Stimulated activated naive CD8-positive, alpha-beta T cell treated with anti-CD3 and anti-CD28 coated beads, Interleukin-15, Interleukin-2, amounts not matched to agents 100 U/mL and 50 U/mL, for 24 hours (primary cell): ENCODE results near the gene INSYN1.
"Not testable (repeated sequence)": the region's sequence is repeated elsewhere in the genome, so short reads cannot be mapped to it uniquely, and the experiment has no call there.

Source experiments
- ATAC-seq: fragments of 150-1000 bp; cut with Tn5 transposase; one replicate; pipeline ENCODE4 v1.10.0; 2021
- DNase-seq: peaks from one replicate; pipeline ENCODE4 v3.0.0; 2021

INSYN1 gene

DNA sequence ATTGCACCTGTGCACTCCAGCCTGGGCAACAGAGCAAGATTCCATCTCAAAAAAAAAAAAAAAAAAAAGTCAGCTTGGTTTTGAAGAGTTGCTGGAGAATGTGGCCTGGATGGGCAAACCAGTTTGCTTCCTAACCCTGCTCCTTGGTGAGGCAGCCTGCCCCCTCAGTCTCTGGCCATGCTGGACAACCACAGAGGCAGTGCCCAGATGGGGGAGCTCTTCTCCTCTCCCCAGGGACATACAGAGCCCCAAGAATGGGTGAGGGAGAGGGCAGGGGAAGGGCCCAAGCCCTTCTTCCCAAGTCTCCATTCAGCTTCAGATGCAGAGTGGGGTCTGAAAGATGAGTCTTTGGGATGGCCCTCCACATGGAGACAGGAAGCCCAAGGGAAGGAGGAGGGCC lies 41.0 kb downstream of the INSYN1 start:
- ATAC-seq: no peak
- DNase-seq: no peak

DNA sequence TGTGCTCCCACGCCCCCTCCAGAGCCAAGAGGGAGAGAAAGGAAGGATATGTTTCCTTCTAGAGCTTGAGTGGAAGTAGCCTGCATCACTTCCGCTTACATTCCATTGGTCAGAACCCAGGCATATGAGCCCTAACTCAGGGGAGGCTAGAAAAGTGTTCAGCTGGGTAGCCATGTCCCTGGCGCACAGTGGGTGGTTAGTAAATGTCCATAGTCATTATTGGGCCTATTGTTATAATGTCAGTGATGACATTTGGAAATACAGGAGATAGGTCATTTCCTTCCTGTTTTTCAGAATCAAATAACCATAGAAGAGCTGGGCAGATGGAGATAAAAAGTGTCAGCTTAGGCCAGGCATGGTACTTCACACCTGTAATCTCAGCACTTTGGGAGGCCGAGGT lies 41.6 kb downstream of the INSYN1 start:
- ATAC-seq (no peak), DNase-seq (no peak)

DNA sequence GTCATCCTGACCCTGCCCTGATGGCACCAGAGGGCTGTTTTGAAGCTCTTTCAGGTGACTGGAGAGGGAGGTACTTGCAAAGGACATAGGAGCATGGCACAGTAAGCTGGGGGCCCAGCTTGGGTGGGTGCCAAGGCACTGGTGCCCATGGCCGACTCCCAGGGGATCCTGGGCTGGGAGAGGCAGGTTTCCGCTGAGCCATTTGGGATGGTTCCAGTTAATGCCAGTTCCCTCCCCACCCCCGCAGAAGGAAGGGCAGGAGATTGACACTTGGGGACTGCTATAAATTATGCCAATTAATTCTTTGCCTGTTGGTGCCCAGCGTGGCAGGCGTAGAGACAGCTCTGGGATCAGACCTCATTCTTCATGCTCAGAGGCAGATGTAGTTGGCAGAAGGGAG lies 42.8 kb downstream of the INSYN1 start:
- DNase-seq (no peak), ATAC-seq (no peak)

DNA sequence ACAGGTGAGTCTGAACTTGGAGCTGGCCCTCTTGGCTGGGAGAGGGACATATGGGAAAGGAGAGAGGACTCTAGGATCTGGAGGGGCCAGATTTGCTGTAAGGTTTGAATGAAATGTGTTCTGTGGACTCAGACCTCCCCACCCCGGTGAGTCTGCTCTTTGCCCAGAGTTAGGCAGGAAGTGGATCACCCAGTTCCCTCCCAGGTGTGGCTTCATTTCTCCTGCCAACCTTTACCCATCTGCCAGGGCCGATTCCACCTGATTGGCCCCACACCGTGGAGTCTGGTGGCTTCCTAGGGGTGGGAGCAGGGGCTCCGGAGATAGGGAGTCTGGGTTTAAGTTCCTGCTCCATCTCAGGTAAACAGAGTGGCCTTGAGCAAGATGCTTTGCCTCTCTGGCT lies 43.5 kb downstream of the INSYN1 start:
- no peak for DNase-seq
- ATAC-seq: no peak

DNA sequence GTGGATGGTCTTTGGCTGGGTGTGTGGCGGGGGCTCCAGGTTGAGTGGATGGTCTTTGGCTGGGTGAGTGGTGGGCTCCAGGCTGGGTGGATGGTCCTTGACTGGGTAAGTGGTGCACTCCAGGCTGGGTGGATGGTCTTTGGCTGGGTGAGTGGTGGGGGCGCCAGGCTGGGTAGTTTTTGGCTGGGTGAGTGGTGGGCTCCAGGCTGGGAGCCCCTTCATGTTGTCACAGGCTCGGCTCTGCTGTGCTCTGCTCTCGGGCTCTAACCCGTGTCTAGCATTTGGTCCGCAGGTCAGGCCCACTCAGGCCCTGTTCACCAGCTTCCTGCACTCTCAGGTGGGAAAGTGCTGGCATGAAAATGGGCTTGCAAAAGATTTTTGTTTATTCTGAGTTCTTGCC lies 43.9 kb downstream of the INSYN1 start:
- ATAC-seq: no peak
- DNase-seq: no peak

DNA sequence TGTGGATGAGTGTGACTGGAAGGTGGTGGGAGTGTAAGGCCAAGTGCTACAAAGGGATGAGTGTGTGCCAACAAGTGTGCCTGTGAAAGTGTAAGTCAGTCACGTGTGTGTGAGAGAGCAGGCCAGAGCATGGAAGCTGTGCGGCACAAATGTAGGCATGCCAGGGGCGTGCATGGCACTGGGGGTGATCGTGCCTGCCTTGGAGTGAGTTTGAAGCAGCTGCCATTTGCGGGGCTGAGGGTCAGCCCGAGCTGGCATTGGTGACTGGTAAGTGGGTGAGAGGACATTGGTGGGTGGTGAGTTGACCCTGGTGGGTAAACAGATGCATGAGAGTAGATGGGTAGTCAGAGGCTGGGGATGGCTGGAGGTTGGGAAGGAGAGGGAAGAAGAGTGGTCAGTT lies 44.5 kb downstream of the INSYN1 start:
- ATAC-seq (no peak), DNase-seq (no peak)

DNA sequence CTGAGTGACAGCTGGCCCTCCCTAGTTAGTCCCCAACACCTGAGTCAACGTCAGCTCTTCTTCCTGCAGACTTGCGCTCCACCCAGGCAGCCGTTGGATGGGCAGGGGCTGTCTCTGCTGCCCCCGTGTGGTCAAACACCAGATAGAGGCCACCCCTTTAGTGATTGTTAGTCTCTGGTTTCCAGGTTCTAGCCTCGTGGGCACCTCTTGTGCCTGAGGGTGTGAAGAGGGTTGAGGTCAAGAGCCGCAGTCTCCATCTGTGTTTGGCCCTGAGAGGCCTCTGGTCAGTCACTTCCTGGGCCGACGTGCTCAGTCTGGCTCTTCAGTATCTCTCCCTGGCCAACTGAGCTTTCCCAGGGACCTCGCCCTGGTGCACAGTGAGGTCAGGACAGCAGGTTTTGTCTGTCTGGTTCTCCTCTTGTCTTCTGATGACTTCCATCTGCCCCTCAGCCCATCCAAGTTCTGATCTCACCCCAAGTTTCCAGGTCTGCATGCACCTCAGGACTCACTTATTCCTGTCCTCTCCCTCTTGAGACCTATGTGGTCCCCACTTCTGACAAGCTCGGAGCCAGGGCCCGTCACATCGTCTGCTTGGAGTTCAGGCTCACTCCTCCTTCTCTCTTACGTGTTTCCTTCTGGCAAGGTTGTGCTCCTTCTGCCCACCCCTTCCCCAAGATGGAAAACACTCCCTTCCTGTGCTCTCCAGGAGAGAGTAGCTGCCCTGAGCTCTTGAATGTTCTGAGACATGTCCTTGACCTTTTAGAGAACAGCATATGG lies 48.1 kb downstream of the INSYN1 start:
- peak; percentile 75 for DNase-seq

DNA sequence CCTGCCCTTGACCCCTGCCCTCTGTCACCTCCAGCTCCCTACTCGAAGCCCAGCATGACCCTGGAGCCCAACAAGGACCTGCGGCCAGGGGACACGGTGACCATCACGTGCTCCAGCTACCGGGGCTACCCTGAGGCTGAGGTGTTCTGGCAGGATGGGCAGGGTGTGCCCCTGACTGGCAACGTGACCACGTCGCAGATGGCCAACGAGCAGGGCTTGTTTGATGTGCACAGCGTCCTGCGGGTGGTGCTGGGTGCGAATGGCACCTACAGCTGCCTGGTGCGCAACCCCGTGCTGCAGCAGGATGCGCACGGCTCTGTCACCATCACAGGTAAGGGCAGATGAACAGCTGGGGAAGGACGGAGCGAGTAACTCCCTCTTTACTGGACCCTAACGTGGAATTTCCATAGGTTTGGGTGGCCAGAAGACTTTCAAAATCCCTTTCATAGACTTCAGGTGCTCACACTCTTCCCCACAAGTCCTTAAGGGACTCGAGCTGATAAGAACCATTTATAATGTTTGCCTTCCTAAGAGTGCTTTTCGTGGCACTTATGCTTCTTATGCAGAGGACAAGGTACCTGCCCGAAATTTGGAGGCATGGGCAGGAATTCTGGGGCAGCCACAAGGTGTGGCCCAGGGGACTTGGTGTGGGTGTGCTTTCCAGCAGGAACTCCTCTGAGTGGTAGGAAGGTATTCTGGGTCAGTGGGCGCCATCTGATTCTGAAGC lies 48.8 kb downstream of the INSYN1 start:
- not testable (repeated sequence) for DNase-seq, ATAC-seq

More for the DNA sequence above, 48.1 kb downstream of the INSYN1 start:
- ATAC-seq: peak; percentile 62

DNA sequence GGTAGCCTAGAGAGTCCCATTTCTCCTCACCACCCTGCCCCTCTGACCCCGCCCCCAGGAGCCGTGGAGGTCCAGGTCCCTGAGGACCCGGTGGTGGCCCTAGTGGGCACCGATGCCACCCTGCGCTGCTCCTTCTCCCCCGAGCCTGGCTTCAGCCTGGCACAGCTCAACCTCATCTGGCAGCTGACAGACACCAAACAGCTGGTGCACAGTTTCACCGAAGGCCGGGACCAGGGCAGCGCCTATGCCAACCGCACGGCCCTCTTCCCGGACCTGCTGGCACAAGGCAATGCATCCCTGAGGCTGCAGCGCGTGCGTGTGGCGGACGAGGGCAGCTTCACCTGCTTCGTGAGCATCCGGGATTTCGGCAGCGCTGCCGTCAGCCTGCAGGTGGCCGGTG lies 49.5 kb downstream of the INSYN1 start:
- not testable (repeated sequence) for DNase-seq, ATAC-seq

DNA sequence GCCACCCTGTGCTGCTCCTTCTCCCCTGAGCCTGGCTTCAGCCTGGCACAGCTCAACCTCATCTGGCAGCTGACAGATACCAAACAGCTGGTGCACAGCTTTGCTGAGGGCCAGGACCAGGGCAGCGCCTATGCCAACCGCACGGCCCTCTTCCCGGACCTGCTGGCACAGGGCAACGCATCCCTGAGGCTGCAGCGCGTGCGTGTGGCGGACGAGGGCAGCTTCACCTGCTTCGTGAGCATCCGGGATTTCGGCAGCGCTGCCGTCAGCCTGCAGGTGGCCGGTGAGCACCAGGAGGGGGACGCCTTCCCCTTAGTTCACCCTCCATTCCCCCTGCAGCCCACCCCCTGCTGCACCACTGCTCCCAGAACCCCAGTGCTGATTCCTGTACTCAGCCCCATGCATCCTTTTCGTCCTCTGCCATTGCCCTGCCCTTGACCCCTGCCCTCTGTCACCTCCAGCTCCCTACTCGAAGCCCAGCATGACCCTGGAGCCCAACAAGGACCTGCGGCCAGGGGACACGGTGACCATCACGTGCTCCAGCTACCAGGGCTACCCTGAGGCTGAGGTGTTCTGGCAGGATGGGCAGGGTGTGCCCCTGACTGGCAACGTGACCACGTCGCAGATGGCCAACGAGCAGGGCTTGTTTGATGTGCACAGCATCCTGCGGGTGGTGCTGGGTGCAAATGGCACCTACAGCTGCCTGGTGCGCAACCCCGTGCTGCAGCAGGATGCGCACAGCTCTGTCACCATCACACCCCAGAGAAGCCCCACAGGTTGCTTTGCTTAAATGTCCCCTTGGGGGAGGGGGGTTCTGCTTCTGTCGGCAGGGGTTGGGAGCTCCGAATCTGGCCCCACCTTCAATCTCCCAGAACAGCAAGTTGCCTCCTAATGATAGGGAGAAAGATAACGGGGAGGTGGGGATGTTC lies 50.6 kb downstream of the INSYN1 start:
- ATAC-seq, DNase-seq: not testable (repeated sequence)

DNA sequence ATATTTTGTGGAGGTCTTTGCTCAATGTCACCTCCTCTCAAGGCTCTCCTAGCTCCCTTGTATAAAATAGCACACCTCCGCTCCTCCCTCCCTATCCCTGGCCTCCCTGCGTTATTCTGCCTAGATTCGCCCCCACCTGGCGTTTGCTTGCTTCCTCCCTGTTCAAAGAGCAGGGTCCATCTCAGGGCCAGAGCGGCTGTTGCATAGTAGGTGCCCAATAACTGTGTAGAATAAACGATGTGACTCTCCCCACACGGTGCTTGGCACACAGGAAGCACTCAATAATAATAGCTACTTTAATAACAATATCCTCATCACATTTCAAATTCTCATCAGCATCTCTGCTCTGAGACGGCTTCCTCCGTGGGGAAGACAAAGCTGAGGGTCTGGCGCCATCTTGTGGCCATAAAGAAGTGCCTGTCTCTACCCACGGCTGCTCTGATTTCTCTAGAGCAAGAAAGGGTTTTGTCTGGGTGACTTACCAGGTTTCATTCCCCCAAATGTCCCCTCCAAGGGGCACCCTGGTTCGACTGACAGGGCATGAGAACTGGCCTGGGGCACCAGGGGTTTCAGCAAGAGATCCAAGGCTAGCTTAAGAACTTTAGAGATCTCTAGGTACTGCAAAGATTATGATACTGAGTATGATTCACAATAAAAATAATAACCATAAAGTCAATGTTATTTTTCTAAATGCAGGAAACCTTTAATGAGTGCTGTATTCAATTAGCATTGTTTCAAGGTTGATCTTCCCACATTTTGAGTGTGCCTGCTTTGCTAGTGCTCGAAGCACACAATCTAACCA lies 52.9 kb downstream of the INSYN1 start:
- DNase-seq (peak; percentile 74), ATAC-seq (peak; percentile 44)

DNA sequence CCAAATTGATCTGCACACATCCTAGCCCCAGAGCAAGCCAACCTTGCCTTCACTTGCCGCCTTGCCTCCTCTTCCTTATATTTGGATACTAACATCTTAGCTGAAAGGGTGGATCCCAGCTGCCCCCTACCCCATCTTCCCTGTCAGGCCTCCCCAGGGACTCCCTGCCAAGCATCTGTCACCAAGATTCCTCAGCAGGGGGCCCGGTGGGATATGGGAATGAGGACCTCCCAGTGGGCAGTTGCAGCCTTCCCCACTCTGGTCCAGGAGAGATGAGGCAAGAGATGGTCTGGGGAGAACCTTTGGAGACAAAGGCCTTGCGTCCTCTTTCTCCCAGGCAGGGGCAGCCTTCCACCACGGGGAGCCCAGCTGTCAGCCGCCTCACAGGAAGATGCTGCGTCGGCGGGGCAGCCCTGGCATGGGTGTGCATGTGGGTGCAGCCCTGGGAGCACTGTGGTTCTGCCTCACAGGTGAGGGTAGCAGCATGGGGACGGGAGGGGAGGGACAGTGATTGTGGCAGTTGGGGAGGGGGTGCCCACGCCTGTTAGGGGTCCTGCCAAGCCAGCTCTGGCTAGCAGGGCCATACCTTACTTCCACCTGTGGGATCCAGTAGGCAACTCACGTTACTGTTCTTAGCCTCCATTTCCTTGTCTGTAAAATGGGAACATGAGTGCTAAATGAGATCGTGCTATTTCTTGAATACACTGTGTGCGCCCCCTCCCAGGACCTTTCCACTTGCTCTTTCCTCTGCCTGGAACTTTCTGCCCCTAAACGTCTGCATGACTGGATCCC lies 53.7 kb downstream of the INSYN1 start:
- no peak for ATAC-seq
- DNase-seq: no peak

DNA sequence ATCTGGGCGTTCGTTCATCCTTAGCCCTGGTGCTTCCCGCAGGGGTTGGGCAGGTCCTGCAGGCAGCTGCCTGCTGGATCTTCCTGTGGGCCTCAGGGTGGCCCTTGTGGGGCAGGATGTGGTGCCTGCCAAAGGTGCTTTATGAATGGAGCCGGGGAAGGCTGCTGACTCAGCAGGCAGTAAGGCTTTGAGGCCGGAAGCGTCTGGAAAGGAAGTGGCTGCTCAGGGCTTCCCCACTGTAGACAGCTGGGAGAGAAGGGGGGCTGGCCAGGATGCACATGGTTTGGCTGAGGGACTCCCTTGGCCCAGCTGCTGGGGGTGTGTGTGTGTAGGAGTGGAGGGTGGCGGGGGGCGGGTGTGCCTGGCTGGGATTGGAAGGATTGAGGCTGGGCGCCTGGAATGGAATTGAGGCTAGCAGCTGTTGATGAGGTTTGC lies 56.1 kb downstream of the INSYN1 start:
- peak; percentile 81 for DNase-seq
- peak; percentile 91 for ATAC-seq

DNA sequence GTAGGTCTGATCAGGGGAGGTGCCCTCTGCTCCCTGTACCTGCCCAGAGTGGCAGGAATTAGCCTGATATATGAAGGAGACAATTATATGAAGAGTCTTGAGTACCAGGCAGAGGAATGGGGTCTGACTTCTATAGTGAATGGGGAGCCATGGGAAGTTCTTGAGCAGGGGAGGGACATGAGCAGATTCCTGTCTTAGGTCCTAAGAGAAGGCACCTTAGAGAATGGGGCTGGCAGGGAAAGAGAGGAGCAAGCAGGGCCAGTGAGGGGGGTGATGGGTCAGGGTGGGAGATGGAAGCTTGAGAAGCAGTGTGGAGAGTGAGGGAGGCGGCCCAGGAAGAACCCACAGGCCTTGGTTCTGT lies 56.5 kb downstream of the INSYN1 start:
- ATAC-seq: no peak
- DNase-seq: no peak

DNA sequence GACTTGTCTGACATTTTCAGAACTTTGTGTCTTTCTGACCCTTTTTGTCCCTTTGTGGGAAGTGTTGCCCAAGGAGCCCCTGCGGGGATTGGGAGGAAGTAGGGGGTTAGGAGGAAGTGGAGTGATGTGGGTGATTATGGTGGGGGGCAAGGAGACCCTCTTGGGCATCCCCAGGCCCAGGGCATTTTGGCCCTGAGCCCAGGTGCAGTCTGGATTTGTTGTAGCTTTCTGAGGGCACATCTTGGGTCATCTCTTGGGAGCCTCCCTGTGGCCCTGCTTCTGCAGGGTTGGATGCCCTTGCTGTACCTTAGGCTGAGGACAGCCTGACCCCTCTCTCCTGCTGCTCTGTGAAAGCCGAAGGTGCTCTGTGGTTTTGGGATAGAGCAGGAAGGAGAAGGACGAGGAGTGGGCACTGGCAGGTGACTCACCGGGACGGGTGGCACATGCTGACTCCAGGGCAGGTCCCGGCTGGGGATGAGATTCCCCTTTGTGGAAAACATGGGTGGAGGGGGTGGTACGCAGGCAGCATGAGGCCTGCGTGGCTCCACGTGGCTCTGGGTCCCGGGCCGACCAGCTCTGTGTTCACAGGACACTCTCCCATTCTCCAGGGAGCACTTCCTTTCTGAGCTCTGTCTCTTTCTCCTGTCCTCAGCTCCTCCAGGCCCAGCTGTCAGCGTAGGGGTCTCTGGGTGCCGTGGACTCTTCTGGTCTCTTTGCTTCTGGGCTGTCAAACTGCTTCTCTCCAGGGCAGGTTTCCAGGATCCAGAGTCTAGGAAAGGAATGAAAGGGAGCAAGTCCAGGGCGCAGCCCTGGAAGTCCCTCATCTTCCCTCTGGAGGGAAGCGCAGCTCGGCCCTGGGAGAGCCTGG lies 57.1 kb downstream of the INSYN1 start:
- ATAC-seq (no peak), DNase-seq (no peak)

DNA sequence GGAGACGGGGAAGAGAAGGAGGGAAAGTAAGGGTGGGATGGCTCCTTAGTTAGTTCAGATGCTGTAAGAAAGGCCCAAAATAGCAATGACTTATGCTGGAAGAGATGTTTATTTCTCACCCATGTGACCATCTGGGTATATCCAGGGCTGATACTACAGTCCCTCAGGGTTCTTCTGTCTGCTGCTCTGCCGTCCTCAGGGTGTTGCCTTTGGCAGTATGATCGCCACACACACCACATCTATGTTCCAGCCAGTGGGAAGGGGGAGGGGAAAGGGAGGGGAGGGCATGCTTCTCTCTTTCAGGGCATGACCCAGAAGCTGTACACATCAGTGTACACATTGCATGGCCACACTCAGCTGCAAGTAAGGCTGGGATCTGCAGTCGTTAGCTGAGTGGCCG lies 58.7 kb downstream of the INSYN1 start:
- ATAC-seq (no peak), DNase-seq (no peak)

DNA sequence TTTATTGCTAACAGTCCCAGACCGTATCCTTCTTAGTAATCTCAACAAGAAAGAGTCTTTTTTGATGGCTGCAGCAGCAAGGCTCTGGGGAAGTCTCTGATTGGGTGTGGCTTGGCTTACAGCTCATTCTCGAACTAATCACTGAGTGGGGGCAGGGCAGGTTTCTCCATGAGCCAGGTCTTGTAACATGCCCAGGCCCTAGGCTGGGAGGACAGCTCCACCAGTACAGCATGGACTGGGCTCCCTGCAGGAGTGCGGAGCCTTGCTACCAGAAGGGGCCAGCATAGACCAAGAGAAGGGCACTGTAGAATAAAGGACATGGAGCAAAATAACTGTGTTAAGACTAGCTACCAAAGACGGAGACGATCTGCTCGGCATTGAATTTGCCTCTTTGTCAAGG lies 61.8 kb downstream of the INSYN1 start:
- no peak for ATAC-seq
- no peak for DNase-seq

DNA sequence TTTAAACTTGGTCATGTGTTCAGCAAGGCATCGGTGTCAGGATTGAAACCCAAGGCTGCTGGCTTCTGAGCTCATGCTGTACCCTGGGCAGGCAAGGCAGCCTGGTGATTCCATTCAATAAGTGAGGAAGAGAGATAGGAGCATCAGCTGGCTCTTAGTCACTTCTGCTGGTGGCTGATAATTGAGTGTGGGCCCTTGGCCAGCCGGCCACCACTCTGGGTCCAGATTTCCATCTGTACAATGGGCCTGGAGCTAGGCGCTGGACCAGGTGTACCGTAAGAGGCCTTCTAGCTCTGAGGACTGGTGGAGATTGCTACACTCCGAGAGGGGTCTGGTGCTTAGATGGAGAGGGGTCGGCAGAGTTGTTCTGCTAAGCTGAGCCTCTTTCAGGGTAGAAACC lies 64.7 kb downstream of the INSYN1 start:
- no peak for ATAC-seq

DNA sequence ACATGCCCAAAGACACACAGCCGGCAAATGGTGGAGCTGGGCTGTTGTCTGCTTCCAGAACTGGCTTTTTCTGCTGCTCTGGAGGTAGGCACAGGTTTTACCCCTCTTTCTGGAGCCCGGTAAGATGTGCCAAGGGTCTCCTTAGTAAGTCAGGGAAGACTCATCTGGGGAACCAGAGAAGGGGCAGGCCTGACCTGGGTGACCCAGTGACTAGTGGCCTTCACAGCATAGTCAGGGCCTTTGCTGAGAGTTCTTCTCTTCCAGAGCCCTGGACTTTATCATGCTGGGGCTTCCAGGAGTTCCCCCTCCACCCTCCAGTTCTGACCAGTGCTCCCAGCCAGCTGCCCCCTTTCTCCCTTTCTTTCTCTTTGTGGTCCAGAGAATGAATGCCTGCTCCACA lies 65.8 kb downstream of the INSYN1 start:
- DNase-seq (no peak), ATAC-seq (no peak)

More for the DNA sequence above, 64.7 kb downstream of the INSYN1 start:
- DNase-seq: no peak

DNA sequence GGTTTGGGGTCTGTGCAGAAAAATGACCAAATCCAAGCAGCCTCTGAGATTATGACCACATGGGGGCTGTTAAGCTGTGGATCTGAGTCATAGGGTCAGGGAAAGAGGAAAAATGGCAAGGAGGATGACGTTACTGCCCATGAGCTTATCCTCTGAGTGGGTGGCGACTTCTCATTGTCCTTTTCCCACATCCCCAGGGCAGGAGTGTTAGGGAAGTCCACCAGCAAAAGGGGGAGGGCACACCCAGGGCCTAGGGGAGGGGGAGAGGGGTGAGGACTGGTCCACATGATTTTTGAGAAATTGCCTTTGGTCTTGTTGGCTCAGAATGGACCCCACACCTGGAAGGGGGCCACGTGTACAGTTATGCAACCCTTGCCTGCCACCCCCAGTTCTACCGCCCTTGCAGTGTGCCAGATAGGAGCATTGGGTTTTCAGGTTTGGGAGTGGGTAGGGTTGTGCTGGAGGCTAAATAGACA lies 66.3 kb downstream of the INSYN1 start:
- DNase-seq (no peak), ATAC-seq (no peak)
